ENCODE data around the gene CCDC90B. TPM values are rescaled to one million over a fixed set of nuclear protein-coding genes. Genes with fewer than 3 reads are reported as not detected.

Gene CCDC90B
- total and polyA plus RNA-seq, 10 of the 15 experiments (the other 5 are each of a cell fraction or from before 2014, with no cell fraction given): 33.2 to 91.5 (median 59.2) TPM

DNA sequence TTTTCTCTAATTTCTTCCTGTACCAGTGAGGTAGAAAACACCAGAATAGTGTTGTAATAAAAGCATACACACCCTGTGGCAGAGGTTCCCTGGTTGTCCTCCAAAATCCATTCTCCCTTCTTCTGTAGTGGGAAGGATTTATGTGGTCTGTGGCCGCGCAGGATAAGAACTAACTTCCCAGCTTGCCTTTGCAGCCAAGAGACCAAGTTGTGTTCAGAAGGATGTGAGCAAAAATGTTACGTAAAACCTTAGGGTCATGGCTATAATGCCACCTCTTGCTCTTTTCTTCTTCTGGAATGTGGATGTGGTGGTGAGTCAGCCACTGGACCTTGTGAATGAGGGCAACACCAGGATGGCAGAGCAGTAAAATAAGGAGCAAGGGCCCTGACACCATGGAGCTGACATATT lies 28.4 kb downstream of the CCDC90B start (continued):
- no peak for TF ChIP-seq USF2 (IDR thresholded peaks at IDR 0.05; ENCODE audit: borderline replicate concordance, low read depth, low read length)
- TF ChIP-seq MXI1 (IDR thresholded peaks at IDR 0.05; ENCODE audit: low read depth, low read length): no peak
- no peak for TF ChIP-seq NFYB (IDR thresholded peaks at IDR 0.05; ENCODE audit: insufficient read depth, low read depth, low read length)
- TF ChIP-seq TCF7 (IDR thresholded peaks at IDR 0.05; ENCODE audit: borderline replicate concordance): no peak
- TF ChIP-seq IRF3 (IDR thresholded peaks at IDR 0.05): no peak
- TF ChIP-seq STAT1 (conservative IDR thresholded peaks at IDR 0.05): no peak
- no peak for TF ChIP-seq BMI1 (IDR thresholded peaks at IDR 0.05; ENCODE audit: borderline replicate concordance)

DNA sequence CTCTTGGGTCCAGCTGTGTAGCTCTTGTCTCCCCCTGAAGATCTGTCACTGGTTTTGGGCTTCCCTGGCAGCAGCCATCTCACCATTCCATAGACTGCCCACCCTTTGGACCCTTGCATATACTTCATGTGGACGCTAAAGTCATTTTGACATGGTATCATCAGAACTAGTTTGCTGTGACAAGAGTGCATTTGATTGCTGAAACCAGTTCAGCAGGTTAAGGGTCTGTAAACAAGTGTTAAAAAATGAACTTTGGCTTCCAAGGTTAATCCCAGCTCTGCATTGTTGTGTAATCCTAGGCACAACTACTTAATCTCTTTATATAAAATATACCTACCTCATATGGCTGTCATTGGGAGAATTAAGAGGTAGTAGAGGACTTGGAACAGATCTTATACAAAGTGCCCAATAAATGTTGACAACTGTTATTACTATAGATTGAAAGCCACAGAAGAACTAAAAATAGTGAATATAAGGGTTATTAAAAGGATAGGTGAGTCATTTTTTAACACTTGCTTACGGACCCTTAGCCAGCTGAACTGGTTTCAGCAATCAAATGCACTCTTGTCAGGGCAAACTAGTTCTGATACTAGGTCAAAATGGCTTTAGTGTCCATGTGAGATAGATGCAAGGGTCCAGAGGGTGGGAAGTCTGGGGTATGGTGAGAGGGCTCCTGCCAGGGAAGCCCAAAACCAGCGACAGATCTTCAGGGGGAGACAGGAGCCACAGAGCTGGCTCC lies 29.4 kb downstream of the CCDC90B start:
- no peaks in the 10 kb centered on the region for H4K20me1 ChIP-seq (ENCODE audit: control insufficient read depth, insufficient read depth)
- FAIRE-seq (no peak), DNase-seq (ENCODE audit: low read depth, low spot score) (no peak), ATAC-seq (no peak)
- SMC1A ChIA-PET (ENCODE audit: uncharacterized antibody, unreplicated experiment): interaction anchor here (0.9 kb wide), 1 partner anchor 347 kb away, joined by 4 read pairs; no protein-coding TSS in a partner anchor
- H3K9ac ChIP-seq (ENCODE audit: control insufficient read depth, insufficient read depth, low read length): no peak overlapping the region
- TF ChIP-seq MEF2B (IDR thresholded peaks at IDR 0.05; ENCODE audit: partially characterized antibody, poor library complexity, severe bottlenecking) (no peak), HCFC1 (IDR thresholded peaks at IDR 0.05; ENCODE audit: low read length) (no peak), JUNB (IDR thresholded peaks at IDR 0.05) (0 out of 2 replicates have a peak, but pooled peaks have one; percentile 9)
- WGBS (ENCODE audit: insufficient coverage, insufficient replicate concordance, low lambda C conversion rate, missing lambda C conversion rate): 64% methylated on average over 3 of the region's 3 CpGs
- no peak overlapping the region for H3K27ac ChIP-seq (ENCODE audit: control insufficient read depth, insufficient read depth)
- H3K27me3 ChIP-seq (replicated peaks in 1 of 2; ENCODE audit: control insufficient read depth in 2 of 2, insufficient read depth in 2 of 2, low read length in 1 of 2): no peaks in the 10 kb centered on the region
- H3K4me3 ChIP-seq: no peak overlapping the region
- peaks cover 0 to 6% of the 10 kb centered on the region in 2 experiments; a peak in 2 of 4 replicates for H3K36me3 ChIP-seq (ENCODE audit: control insufficient read depth in 2 of 2, insufficient read depth in 2 of 2, low read length in 1 of 2)
- no peaks in the 10 kb centered on the region for H3K4me1 ChIP-seq (ENCODE audit: control insufficient read depth, insufficient read depth, low read length)
- in situ Hi-C loops (cut with MboI): no loop called here
- RAD21 ChIA-PET (ENCODE audit: unreplicated experiment): no interaction called here
- no peak overlapping the region for H2AFZ ChIP-seq (ENCODE audit: control insufficient read depth, low read depth, low read length)
- POLR2A ChIA-PET: interaction anchor here (0.8 kb wide), 1 partner anchor 8 kb away, joined by 3 read pairs; no protein-coding TSS in a partner anchor
- CTCF ChIA-PET: interaction anchor here (1.0 to 1.1 kb wide), 2 partner anchors 355 to 390 kb away, joined by 3 to 4 read pairs; partner anchors contain the start of gene DDIAS
- no peaks in the 10 kb centered on the region for H3K79me2 ChIP-seq (ENCODE audit: control insufficient read depth, insufficient read depth, low read length)
- intact Hi-C loops (cut with micrococcal nuclease; ENCODE audit: unreplicated experiment): no loop called here
- BruUV-seq (replicated peaks): no TSS peak
- H3K4me2 ChIP-seq (ENCODE audit: control insufficient read depth, insufficient read depth): no peak overlapping the region
- H3K9me3 ChIP-seq (replicated peaks; ENCODE audit: control insufficient read depth, insufficient read depth, low read length): no peaks in the 10 kb centered on the region
